HFFc6 (cell line): ENCODE data around the gene FCHSD1. TPM values are rescaled to one million over a fixed set of nuclear protein-coding genes. Genes with fewer than 3 reads are reported as not detected.

Experiments
- DNase-seq: peaks from one replicate; pipeline ENCODE4 v3.0.0-alpha.2; 2018
- H3K27ac Mint-ChIP-seq: 2 replicates; pipeline ENCODE4 v1.8.0; 2020; ENCODE audit warnings: mild to moderate bottlenecking, mixed read lengths
- H3K27me3 Mint-ChIP-seq: 2 replicates; pipeline ENCODE4 v1.8.0; 2021; ENCODE audit warnings: mild to moderate bottlenecking, moderate library complexity, mixed read lengths; ENCODE audit not compliant: insufficient read depth
- H3K36me3 Mint-ChIP-seq: 2 replicates; pipeline ENCODE4 v1.8.0; 2021; ENCODE audit warnings: low read depth, mixed read lengths
- H3K4me1 Mint-ChIP-seq: 2 replicates; pipeline ENCODE4 v1.8.0; 2020; ENCODE audit warnings: low read depth, mixed read lengths
- H3K4me3 Mint-ChIP-seq: 2 replicates; pipeline ENCODE4 v1.8.0; 2020; ENCODE audit warnings: mild to moderate bottlenecking, moderate library complexity, mixed read lengths
- H3K9me3 Mint-ChIP-seq: 2 replicates; pipeline ENCODE4 v1.8.0; 2020; ENCODE audit warnings: mild to moderate bottlenecking, mixed read lengths
- CTCF ChIP-seq: fragments of 200-600 bp; sonication (generic); IDR thresholded peaks from 2 replicates; pipeline ENCODE4 v1.5.0; 2021; ENCODE audit warnings: antibody characterized with exemption, mild to moderate bottlenecking
- total RNA-seq, 6 experiments: library from RNA; stranded (reverse); fragmentation: NEBNext Ultra II Directional; extraction: Animal tissue kit (Norgen Biotek cat#: 25700); gene quantifications; 2 replicates in 1 of 6; 3 replicates in 5 of 6; pipeline ENCODE4 v1.2.3, GENCODE V29; 2021

The FCHSD1 gene
- total RNA-seq, 6 experiments from 2014 or later = 20.8 to 31.7 (median 25.3) TPM

- Mint-ChIP-seq H3K36me3 (peaks cover 34% of the 10 kb centered on the region), H3K4me3 (no peak overlapping the region), H3K27ac (no peak overlapping the region), H3K4me1 (peaks cover 36% of the 10 kb centered on the region), H3K27me3 (no peaks in the 10 kb centered on the region; the same call in 1 of the 2 replicates), H3K9me3 (no peaks in the 10 kb centered on the region)
- no peak for DNase-seq
- TF ChIP-seq CTCF = no peak
Observed at GRCh38 chr5:141649056-141649688, 2.0 kb downstream of the FCHSD1 start.

- H3K4me3 Mint-ChIP-seq = no peak overlapping the region
- H3K9me3 Mint-ChIP-seq = no peaks in the 10 kb centered on the region
- no peak for DNase-seq
- H3K4me1 Mint-ChIP-seq = peaks cover 23% of the 10 kb centered on the region
- no peaks in the 10 kb centered on the region; the same call in 1 of the 2 replicates for H3K27me3 Mint-ChIP-seq
- no peak overlapping the region for H3K27ac Mint-ChIP-seq
- no peak for TF ChIP-seq CTCF
- peaks cover 23% of the 10 kb centered on the region for H3K36me3 Mint-ChIP-seq
Observed at GRCh38 chr5:141647851-141648250, 3.4 kb downstream of the FCHSD1 start.

- Mint-ChIP-seq H3K27ac (no peak overlapping the region), H3K4me1 (peaks cover 22% of the 10 kb centered on the region), H3K9me3 (no peaks in the 10 kb centered on the region), H3K36me3 (peaks cover 17% of the 10 kb centered on the region), H3K27me3 (no peaks in the 10 kb centered on the region; the same call in 1 of the 2 replicates), H3K4me3 (no peak overlapping the region)
- TF ChIP-seq CTCF = no peak
- DNase-seq = no peak
Observed at GRCh38 chr5:141647242-141647641, 4.0 kb downstream of the FCHSD1 start.

GRCh38 chr5:141646026-141646425 lies 5.2 kb downstream of the FCHSD1 start:
- H3K9me3 Mint-ChIP-seq = no peaks in the 10 kb centered on the region
- peaks cover 28% of the 10 kb centered on the region for H3K36me3 Mint-ChIP-seq
- no peak overlapping the region for H3K4me3 Mint-ChIP-seq
- peaks cover 25% of the 10 kb centered on the region for H3K4me1 Mint-ChIP-seq
- no peak for TF ChIP-seq CTCF
- DNase-seq = no peak
- no peak overlapping the region for H3K27ac Mint-ChIP-seq
- no peaks in the 10 kb centered on the region; the same call in 1 of the 2 replicates for H3K27me3 Mint-ChIP-seq

GRCh38 chr5:141641634-141642267 lies 9.5 kb downstream of the FCHSD1 start:
- no peaks in the 10 kb centered on the region for H3K27me3 Mint-ChIP-seq

More at GRCh38 chr5:141641634-141642267, 9.5 kb downstream of the FCHSD1 start:
- Mint-ChIP-seq H3K27ac (peak overlapping the region; percentile 17; the same call in 1 of the 2 replicates), H3K36me3 (peaks cover 24% of the 10 kb centered on the region), H3K4me1 (peaks cover 26% of the 10 kb centered on the region), H3K4me3 (no peak overlapping the region), H3K9me3 (no peaks in the 10 kb centered on the region)
- DNase-seq = peak; percentile 79
- peak; percentile 76 for TF ChIP-seq CTCF
